GM19324 (cell line): Measurements from ENCODE around the gene SDE2.
"Not testable (repeated sequence)": the region's sequence is repeated elsewhere in the genome, so short reads cannot be mapped to it uniquely, and the experiment has no call there.

Source experiments
- ATAC-seq: cut with Tn5 transposase; IDR thresholded peaks from one replicate; pipeline ENCODE4 v1.9.1; 2021; ENCODE audit warnings: mild to moderate bottlenecking, moderate library complexity; ENCODE audit not compliant: unreplicated experiment, low FRiP score

Gene SDE2

DNA sequence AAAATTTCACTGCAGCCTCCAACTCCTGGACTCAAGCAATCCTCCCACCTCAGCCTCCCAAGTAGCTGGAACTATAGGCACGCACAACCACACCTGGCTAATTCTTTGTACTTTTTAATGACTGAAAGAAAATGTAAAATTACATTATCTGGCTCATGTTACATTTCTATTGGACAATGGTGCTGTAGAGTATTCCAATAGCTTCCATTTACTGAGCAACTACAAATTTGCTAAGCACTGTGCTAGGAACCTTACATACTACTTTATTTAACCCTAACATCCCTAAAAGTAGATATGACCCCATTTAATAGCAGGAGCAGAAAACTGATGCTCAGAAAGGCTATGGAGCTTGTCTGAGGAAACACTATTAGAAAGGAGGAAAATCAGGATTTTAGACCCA is 19.7 kb downstream of the SDE2 start:
- no peak for ATAC-seq

DNA sequence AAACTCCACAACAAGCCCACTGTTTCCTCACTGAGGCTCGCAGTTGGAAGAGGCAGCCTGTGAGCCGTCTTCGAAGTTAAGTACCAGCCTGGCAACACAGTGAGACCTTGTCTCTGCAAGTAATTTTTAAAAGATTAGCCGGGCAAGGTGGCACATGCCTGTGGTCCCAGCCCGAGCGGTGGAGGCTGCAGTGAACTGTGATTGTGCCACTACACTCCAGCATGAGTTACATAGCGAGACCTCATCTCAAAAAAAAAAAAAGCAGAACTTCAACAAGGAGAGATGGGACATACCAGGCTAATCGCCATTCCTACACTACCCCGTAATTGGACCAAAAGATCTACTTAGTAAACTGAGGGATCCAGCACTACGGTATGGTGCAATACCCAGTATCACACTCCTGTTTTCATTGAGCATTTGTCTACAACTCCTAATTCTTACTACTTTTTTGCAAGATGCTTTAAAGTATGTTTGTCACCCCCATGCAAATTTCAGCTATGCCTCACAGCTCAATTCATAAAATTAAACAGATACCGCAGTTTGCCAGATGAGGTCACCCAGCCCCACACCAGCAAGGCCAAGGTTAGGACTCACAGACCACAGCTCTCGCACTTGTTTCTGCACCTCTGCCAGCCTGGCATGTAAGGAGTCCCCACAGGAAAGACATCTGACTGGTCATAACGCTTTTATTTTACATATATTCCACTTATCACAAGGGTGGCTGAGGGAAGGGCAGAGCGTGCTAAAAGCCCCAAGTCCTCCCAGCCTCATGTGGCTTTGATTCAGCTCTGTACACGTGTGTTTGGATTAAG is 21.0 kb downstream of the SDE2 start:
- ATAC-seq, result peak; percentile 66

DNA sequence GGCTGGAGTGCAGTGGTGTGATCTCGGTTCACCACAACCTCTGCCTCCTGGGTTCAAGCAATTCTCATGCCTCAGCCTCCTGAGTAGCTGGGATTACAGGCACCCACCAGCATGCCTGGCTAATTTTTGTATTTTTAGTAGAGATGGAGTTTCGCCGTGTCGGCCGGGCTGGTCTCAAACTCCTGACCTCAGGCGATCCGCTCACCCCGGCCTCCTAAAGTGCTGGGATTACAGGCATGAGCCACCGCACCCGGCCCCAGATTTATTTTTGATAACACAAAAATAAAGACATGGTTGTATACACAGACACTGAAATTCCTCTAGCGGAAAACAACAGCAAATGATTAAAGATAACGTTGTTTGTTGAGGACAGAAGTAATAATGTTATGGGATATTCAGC is 24.0 kb downstream of the SDE2 start:
- ATAC-seq, result not testable (repeated sequence)

DNA sequence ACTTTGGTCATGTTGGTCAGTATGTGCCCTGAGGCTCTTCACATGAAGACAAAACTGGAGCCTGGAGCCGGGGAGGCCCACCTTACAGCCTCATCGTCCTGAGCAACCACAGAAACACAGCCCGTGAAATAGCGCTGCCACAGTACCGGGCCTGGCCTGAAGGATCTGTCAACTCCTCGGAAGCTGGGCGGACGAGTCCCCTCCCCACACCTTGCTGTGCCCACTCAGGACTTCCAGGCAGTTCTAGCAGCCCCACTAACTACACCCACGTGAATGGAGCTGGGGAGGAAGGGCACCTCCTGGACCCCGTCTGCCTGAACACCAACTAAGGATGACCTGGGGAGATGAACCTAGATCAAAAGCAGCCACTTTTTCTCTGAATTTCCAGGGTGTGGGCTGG is 24.7 kb downstream of the SDE2 start:
- no peak for ATAC-seq

DNA sequence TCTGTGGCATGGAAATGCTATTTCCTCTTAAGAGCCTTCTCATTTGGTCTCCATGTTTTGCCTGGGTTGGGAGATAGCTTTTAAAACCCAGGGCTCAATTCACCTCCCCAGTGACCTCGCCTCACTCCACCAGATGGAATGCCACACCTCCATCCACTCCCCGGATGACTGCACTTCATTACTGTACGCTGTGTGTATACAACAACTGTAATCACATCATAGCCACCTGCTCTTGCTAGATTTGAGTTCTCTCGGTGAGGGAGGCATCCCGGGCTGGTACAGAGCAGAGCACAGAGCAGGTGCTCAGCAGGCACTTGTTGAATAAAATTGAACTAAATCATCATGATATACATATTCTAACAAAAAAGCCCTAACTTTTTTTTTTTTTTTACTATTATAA is 26.0 kb downstream of the SDE2 start:
- ATAC-seq, result no peak

DNA sequence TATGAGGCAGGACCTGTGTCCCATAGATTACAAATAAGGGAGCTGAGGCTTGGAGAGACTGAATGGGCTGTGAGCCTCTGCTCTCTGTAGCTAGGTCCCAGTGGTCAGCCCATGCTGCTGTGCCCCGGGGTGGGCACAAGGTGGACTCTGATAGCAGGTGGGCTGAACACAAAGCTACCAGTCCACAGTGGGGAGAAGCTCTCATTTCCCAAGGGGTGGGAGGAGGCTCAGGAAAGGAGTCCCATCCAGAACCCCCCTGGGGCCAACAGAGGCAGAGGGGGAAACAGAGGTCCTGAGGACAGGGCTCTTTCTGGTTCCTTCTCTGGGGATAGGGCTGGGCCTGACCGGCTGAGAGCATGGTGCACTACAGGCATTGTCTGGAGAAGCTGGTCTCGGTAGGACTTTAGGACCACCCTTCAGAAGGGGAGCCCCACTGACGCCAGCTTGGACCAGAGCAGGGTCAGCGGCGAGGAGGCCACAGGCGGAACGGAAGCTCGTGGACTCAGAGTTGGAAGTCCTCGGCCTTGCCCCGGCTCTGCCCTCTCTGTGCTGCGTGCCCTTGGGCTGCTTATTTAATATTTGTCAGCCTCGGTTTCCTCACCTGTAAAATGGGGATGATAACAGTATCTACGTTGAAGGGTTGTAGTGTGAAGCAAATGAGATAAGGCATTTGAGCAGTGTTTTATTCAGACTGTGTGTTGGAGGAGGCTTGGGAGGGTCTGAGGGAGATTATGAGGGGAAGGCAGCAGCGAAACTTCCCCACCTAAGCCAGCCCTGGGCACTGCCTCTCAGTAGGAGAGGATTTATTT is 26.6 kb downstream of the SDE2 start:
- no peak for ATAC-seq

DNA sequence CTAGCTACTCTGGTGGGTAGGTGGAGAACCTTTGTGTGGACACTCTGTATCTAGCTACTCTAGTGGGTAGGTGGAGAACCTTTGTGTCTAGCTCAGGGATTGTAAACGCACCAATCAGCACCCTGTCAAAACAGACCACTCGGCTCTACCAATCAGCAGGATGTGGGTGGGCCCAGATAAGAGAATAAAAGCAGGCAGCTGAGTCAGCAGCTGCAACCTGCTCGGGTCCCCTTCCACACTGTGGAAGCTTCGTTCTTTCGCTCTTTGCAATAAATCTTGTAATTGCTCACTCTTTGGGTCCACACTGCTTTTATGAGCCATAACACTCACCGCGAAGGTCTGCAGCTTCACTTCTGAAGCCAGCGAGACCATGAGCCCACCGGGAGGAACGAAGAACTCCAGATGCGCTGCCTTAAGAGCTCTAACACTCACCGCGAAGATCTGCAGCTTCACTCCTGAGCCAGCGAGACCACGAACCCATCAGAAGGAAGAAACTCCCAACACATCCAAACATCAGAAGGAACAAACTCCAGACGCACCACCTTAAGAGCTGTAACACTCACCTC is 28.5 kb downstream of the SDE2 start:
- not testable (repeated sequence) for ATAC-seq

DNA sequence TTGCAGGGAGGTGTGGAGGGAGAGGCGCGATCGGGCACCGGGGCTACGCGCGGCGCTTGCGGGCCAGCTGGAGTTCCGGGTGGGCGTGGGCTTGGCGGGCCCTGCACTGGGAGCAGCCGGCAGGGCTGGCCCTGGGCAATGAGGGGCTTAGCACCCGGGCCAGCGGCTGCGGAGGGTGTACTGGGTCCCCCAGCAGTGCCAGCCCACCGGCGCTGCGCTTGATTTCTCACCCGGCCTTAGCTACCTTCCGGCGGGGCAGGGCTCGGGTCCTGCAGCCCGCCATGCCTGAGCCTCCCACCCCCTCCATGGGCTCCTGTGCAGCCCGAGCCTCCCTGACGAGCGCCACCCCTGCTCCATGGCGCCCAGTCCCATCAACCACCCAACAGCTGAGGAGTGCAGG is 29.4 kb downstream of the SDE2 start:
- ATAC-seq, result not testable (repeated sequence)

DNA sequence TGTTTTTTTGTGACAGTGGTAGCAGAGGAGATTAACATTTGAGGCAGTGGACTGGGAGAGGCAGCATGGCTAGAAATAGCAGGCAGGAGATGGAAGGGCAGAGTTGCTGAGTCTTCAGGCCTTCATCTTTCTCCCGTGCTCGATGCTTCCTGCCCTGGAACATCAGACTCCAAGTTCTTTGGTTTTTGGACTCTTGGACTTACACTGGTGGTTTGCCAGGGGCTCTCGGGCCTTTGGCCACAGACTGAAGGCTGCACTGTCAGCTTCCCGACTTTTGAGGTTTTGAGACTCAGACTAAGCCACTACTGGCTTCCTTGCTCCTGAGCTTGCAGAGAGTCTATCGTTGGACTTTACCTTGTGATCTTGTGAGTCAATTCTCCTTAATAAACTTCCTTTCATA is 33.9 kb downstream of the SDE2 start:
- ATAC-seq, result no peak

DNA sequence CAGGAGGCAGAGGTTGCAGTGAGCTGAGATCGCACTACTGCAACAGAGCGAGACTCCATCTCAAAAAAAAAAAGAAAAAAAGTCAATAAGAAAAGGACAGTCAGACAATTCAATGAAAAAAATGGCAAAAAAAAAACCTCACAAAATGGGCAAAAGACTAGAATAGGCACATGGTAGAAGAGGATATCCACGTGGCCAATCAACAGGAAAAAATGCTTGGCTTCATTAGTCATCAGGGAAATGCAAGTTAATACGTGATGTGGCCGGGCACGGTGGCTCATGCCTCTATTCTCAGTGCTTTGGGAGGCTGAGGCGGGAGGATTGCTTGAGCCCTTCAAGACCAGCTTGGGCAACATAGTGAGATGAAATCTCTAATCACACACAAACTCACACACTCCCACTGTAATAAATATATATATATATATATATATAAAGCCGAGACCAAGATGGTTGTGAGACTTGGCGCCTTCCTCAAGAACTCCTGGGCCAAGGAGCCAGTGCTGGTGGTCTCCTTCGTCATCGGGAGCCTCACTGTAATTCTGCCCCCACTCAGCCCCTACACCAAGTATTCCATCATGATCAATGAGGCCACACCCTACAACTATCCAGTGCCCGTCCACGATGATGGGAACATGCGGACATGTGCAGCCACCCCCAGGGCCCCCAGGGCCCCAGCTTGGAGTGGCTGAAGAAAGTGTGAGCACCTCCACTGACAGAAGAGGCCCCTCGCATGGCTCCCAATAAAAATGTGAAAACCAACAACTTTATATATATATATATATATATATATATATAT is 35.2 kb downstream of the SDE2 start:
- no peak for ATAC-seq

DNA sequence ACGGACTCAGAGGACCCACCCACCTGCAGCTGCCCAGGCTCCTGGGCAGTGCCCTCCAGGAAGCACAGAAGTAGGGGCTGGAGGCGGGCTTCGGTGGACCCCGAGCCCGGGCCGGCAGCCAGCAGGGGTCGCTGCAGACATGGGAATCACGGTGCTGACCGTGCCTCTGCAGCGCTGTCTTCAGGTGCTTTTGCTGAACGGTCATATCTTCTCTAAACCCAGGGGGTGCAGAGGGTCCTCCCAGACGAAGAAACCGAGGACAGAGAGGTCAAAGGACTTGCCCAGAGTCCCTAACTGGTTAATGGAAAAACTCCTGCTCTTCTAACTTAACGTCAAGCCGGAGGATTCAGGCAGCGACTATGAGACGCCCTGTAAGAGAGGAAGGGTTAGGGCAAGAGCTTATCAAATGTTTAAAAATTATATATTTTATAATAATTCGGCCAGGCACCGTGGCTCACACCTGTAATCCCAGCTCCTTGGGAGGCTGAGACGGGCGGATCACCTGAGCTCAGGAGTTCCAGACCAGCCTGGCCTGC is 36.6 kb downstream of the SDE2 start:
- no peak for ATAC-seq

DNA sequence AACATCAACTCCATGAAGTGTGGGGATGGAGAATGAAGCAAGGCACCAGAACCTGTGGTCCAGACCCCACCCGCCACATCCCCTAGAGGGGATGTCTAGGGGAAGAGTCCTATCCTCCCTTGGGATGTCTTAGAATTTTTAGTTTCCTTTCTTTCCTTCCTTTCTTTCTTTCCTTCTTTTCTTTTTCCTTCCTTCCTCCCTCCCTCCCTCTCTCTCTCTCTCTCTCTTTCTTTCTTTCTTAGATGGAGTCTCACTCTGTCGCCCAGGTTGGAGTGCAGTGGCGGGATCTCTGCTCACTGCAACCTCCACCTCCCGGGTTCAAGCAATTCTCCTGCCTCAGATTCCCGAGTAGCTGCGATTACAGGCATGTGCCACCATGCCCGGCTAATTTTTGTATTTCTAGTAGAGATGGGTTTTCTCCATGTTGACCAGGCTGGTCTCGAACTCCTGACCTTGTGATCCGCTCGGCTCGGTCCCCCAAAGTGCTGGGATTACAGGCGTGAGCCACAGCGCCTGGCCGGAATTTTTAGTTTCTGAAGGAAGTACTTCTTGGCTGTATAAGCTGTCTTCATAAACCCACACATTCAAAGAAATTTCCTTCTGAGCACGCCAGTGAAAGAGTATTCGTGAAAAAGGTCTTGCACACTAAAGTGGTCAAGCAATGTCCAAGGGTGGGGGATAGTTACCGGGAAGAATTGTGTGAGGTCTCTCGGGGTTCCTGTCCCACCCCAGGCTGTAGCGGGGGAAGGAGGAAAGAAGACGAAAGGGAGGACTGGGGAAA is 37.3 kb downstream of the SDE2 start:
- ATAC-seq, result no peak

DNA sequence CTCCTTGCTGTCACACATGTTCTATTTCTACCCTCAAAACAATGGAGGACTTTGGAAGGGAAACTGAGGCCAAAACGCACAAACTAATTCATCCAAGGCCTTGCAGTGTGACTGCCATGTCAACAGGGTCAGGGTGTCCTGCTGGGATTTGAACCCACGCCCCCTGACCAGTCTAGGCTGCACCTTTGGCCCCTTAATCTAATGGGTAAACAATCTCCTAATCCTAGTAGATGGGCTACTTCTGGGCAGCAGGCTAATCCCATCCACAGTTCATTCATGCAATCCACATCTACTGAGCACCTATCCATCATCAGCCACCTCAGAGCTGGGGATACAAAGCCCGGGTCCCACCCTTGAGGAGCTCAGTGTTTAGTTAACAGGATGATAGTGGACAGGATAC is 41.1 kb downstream of the SDE2 start:
- no peak for ATAC-seq

DNA sequence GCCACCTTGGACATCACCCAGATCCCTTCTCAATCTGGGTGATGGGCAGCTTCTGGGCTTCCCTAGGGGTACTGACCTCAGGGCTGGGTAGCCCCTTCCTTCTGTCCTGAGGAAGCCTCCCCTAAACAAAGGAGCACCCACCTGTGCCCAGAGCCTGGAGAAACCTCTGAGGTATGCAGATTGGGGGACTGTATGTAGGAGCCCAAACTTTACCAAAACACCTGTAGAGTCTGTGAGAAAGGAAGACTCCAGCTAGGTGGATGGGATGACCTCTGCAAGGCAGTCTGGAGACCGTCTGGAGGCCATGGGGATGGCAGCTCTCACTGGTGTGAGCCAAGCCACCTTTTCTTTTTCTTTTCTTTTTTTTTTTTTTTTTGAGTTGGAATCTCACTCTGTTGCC is 44.4 kb downstream of the SDE2 start:
- no peak for ATAC-seq

DNA sequence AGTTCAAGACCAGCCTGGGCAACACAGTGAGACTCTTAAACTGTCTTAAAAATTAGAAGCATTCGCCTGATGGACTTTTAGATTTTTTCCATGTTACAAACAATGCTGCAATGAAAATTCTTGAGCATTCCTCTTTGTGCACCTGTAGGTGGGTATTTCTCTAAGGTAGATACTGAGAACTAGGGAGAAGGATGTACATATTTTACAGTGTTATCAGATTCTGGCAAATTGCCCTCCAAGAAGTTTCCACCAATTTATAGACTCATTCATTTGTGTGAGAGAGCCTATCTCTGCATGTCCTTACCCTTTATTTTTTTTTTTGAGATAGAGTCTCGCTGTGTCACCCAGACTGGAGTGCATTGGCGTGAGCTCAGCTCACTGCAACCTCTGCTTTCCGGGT is 45.8 kb downstream of the SDE2 start:
- no peak for ATAC-seq

DNA sequence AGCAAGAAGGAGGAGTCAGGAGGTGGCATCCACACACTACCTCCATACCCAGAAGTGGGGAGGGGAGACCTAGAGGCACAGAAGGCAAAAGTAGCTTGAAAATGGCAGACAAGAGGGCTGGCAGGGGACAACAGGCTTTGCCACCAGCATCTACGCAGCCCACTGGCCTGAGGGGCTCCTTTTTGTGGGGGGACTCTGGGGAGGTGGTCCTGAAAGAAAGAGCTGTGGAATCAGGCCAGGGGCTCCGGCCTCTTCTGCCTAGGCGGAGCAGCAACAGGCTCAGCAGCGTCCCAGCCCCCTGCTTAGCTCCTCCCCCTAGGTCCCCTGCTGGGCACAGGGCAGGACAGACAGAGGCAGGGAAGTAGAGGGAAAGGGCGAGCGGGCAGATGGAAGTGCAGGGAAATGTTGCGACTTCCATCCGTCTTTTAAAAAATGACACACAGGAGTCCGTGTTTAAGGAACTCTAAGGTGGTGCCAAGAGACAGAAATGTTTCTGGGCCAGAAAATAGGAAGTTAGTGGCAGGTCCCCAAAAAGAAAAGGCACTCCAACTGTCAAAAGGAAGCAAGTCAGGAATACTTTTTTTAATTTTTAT is 48.1 kb downstream of the SDE2 start:
- ATAC-seq, result no peak

DNA sequence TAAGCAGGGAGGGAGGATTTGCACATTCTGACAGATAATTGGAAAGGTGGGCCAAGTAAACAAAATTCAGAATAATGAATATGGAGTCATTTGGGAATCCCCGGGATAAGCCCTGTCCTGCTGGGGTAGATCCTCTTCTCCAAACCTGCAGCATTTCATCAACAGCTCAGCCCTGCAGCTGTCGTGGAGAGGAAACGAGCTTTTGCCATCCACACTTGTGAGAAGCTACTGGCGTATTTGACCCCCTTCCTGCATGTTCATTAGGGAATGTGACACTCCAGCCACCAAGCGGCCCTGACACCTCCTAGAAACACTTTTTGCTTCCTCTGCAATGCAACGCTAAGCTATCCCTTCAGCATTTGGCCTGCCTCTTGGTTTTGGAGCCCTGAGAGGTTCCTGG is 50.1 kb downstream of the SDE2 start:
- ATAC-seq, result no peak

DNA sequence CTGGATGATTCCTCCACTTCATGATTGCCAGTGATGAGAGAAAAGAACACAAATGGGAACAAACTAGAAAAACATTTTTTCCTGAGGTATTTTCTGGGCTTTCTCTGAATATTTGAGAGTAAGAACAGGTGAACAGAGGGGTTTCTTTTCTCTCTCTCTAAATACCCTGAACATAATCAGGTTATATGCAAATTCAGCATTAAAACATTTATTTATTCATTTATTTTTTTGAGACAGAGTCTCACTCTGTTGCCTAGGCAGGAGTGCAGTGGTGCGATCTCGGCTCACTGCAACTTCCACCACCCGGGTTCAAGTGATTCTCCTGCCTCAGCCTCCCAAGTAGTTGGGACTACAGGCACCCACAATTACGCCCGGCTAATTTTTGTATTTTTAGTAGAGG is 52.3 kb downstream of the SDE2 start:
- ATAC-seq, result no peak

DNA sequence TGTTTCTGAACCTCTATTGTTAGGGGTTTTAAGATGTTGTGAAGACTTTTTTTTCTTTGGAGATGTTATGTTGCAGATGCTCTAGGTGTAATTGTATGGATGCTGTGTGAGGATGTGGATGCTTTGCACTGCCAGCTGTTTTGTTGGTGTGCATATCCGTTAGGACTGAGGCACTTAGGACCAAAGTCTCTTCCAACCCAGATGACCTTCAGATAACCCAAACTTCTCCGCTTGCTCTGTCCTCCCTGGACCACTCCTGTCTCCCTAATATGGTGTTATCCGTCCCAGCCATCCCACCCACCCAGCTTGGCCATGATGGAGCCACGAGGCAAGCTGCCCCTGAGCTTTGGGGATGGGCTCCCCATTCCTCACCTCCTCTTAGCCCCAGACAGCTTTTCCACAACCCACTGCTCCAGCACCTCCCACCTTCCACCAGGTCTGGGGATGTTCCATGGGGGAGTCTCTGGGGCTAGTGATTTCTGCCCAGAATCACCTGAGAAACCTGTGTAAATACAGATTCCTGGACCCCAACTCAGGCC is 53.0 kb downstream of the SDE2 start:
- no peak for ATAC-seq
